ENCODE measurements around the gene ZNF710. TPM values are rescaled to one million over a fixed set of nuclear protein-coding genes. Genes with fewer than 3 reads are reported as not detected.

ZNF710 gene
- total RNA-seq, 4 donors from 2014 or later = 27.3 to 43.4 (median 35.6) TPM

- no peak for DNase-seq
- TF ChIP-seq POLR2AphosphoS5 (IDR thresholded peaks at IDR 0.05) (no peak), POLR2A (IDR thresholded peaks at IDR 0.05) (no peak), EP300 (IDR thresholded peaks at IDR 0.05; ENCODE audit: low read depth) (no peak), CTCF (IDR thresholded peaks at IDR 0.05) (no peak)
- Histone ChIP-seq H3K4me3 (no peak overlapping the region), H3K4me1 (peaks cover 6 to 30% (median 10%) of the 10 kb centered on the region in 4 donors), H3K27me3 (no peaks in the 10 kb centered on the region), H3K36me3 (no peaks in the 10 kb centered on the region), H3K9me3 (no peaks in the 10 kb centered on the region), H3K27ac (no peak overlapping the region)
- in situ Hi-C loops (cut with MboI; ENCODE audit: low pct_ligation_motif_present in 1 of 4, low pct_unique_long_range_greater_than_20kb in 1 of 4, low sequenced_read_pairs in 3 of 4) = no loop called here
- WGBS, 2 donors (ENCODE audit: low coverage in 1 of 2) = 80% methylated on average over 1 to 5 of the region's 5 CpGs
- intact Hi-C loops (cut with DNase I; ENCODE audit: low total_unique reads) = no loop called here
Measured at GRCh38 chr15:90051874-90052273, 50.8 kb downstream of the ZNF710 start.

GRCh38 chr15:90053685-90054466, 52.8 kb downstream of the ZNF710 start:
- in situ Hi-C loops (cut with MboI; ENCODE audit: low pct_ligation_motif_present in 1 of 4, low pct_unique_long_range_greater_than_20kb in 1 of 4, low sequenced_read_pairs in 3 of 4) = no loop called here
- 87 to 93% methylated on average over 8 to 14 of the region's 14 CpGs for WGBS, 2 donors (ENCODE audit: low coverage in 1 of 2)
- intact Hi-C loops (cut with DNase I; ENCODE audit: low total_unique reads) = no loop called here
- H3K27me3 ChIP-seq = no peaks in the 10 kb centered on the region
- peaks cover 0 to 21% (median 4%) of the 10 kb centered on the region in 4 donors for H3K4me1 ChIP-seq
- no peak overlapping the region for H3K4me3 ChIP-seq
- no peak for DNase-seq
- H3K36me3 ChIP-seq = no peaks in the 10 kb centered on the region
- no peak overlapping the region for H3K27ac ChIP-seq
- H3K9me3 ChIP-seq = no peaks in the 10 kb centered on the region
- TF ChIP-seq POLR2A (IDR thresholded peaks at IDR 0.05) (no peak), POLR2AphosphoS5 (IDR thresholded peaks at IDR 0.05) (no peak), CTCF (IDR thresholded peaks at IDR 0.05) (no peak), EP300 (IDR thresholded peaks at IDR 0.05; ENCODE audit: low read depth) (no peak)

GRCh38 chr15:90054618-90055097, 53.5 kb downstream of the ZNF710 start:
- intact Hi-C loops (cut with DNase I; ENCODE audit: low total_unique reads) (loop anchor here (5.0 kb wide), 1 partner anchor 142 kb away; the partner anchor contains the start of gene ARPIN), in situ Hi-C loops (cut with MboI; ENCODE audit: low pct_ligation_motif_present in 1 of 4, low pct_unique_long_range_greater_than_20kb in 1 of 4, low sequenced_read_pairs in 3 of 4) (no loop called here)
- Histone ChIP-seq H3K9me3 (no peaks in the 10 kb centered on the region), H3K4me1 (peaks cover 7 to 27% (median 10%) of the 10 kb centered on the region in 4 donors), H3K4me3 (no peak overlapping the region), H3K36me3 (no peaks in the 10 kb centered on the region), H3K27me3 (no peaks in the 10 kb centered on the region), H3K27ac (peak overlapping the region in 1 of 4 donors; percentile 24)
- TF ChIP-seq POLR2A (IDR thresholded peaks at IDR 0.05) (no peak), EP300 (IDR thresholded peaks at IDR 0.05; ENCODE audit: low read depth) (no peak), CTCF (IDR thresholded peaks at IDR 0.05) (no peak), POLR2AphosphoS5 (IDR thresholded peaks at IDR 0.05) (no peak)
- DNase-seq = no peak
- 46 to 52% methylated on average over 2 to 7 of the region's 7 CpGs for WGBS, 2 donors (ENCODE audit: low coverage in 1 of 2)

GRCh38 chr15:90055182-90055581, 54.1 kb downstream of the ZNF710 start:
- H3K36me3 ChIP-seq = no peaks in the 10 kb centered on the region
- in situ Hi-C loops (cut with MboI; ENCODE audit: low pct_ligation_motif_present in 1 of 4, low pct_unique_long_range_greater_than_20kb in 1 of 4, low sequenced_read_pairs in 3 of 4) = no loop called here
- no peak for DNase-seq
- no peak overlapping the region for H3K4me3 ChIP-seq
- no peaks in the 10 kb centered on the region for H3K9me3 ChIP-seq
- TF ChIP-seq POLR2AphosphoS5 (IDR thresholded peaks at IDR 0.05) = no peak
- no peak for TF ChIP-seq EP300 (IDR thresholded peaks at IDR 0.05; ENCODE audit: low read depth)
- TF ChIP-seq POLR2A (IDR thresholded peaks at IDR 0.05) = no peak
- TF ChIP-seq CTCF (IDR thresholded peaks at IDR 0.05) = no peak
- intact Hi-C loops (cut with DNase I; ENCODE audit: low total_unique reads) = loop anchor here (5.0 kb wide), 1 partner anchor 143 kb away; the partner anchor contains the start of gene ARPIN
- no peak overlapping the region for H3K27ac ChIP-seq
- H3K27me3 ChIP-seq = no peaks in the 10 kb centered on the region
- peaks cover 12 to 27% (median 14%) of the 10 kb centered on the region in 4 donors for H3K4me1 ChIP-seq
- WGBS, 2 donors (ENCODE audit: low coverage in 1 of 2) = 40 to 87% methylated on average over 1 to 7 of the region's 7 CpGs
